ENCODE data around the gene CARD14. TPM values are rescaled to one million over a fixed set of nuclear protein-coding genes. Genes with fewer than 3 reads are reported as not detected.

Gene CARD14
- total RNA-seq, 1 donor from 2014 or later = not detected

DNA sequence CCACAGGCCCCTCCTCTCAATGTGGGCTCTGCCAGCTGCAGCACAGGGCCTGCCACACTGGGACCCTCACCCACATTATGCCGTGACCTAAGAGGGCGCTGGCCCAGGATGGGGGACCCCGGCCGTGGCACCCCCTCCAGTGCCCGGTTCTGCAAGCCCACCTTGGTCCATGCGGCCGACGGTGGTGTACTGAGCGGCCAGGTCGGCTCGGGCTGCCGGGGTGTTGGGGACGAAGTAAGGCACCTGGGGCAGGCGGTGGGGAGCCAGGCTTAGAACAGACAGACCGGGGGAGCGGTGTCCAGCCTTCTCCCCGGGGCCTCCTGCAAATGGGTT, 43.8 kb downstream of the CARD14 start:
- POLR2A ChIA-PET = no interaction called here
- H3K36me3 Mint-ChIP-seq (ENCODE audit: low read depth) = peaks cover 53% of the 10 kb centered on the region
- no peak overlapping the region for H3K4me3 Mint-ChIP-seq

DNA sequence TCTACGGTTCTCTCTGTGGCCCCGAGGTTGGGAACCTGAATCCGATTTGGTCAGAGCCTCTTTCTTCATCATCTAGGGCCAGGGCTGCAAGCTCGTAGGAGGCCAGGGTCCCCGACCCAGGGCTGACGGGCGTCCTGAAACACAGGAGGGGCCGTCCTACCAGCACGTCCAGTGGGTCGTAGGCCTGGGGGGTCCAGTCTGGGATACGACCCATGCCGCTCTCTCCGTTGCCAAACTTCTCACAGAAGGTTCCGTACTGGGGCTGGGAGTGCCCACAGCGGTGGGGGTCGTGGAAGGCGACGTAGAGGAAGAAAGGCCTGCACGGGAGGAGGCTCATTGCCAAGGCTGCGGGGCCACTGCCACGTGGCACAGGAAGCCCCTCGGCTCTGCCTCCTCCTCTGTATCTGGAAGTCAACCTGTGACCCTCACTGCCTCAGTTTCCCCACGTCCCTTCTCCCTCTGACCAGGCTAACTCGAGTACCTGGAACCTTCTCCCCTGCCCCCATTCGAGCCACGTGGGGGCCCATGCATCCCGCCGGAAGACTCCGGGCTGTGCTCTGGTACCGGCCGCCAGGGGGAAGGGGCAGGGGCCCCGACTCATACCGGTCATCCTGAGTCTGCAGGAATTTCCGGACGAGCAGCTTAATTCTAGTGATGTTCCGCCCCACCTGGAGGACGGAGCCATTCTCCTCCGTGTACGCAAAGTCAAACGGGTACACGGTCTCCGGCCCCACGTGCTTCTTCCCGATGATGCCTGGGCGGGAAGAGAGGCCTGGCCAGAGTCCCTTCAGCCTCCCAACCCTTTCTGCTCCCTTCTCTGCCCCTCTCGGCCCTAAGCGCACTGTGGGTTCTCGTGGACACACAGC, 44.4 kb downstream of the CARD14 start:
- H3K9me3 Mint-ChIP-seq = no peaks in the 10 kb centered on the region
- H3K27ac Mint-ChIP-seq = no peak overlapping the region
- peaks cover 53% of the 10 kb centered on the region for H3K36me3 Mint-ChIP-seq (ENCODE audit: low read depth)
- peaks cover 17% of the 10 kb centered on the region for H3K4me1 Mint-ChIP-seq
- H3K27me3 Mint-ChIP-seq = no peaks in the 10 kb centered on the region
- DNase-seq (no peak), ATAC-seq (ENCODE audit: low read depth) (no peak)
- ChIA-PET POLR2A (no interaction called here), CTCF (no interaction called here)
- no peak overlapping the region for H3K4me3 Mint-ChIP-seq
- TF ChIP-seq, protein P1, sequence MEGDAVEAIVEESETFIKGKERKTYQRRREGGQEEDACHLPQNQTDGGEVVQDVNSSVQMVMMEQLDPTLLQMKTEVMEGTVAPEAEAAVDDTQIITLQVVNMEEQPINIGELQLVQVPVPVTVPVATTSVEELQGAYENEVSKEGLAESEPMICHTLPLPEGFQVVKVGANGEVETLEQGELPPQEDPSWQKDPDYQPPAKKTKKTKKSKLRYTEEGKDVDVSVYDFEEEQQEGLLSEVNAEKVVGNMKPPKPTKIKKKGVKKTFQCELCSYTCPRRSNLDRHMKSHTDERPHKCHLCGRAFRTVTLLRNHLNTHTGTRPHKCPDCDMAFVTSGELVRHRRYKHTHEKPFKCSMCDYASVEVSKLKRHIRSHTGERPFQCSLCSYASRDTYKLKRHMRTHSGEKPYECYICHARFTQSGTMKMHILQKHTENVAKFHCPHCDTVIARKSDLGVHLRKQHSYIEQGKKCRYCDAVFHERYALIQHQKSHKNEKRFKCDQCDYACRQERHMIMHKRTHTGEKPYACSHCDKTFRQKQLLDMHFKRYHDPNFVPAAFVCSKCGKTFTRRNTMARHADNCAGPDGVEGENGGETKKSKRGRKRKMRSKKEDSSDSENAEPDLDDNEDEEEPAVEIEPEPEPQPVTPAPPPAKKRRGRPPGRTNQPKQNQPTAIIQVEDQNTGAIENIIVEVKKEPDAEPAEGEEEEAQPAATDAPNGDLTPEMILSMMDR (IDR thresholded peaks at IDR 0.05) = no peak
- intact Hi-C loops (cut with micrococcal nuclease) = no loop called here

More for the DNA sequence above, 43.8 kb downstream of the CARD14 start:
- CTCF ChIA-PET = no interaction called here
- Mint-ChIP-seq H3K9me3 (no peaks in the 10 kb centered on the region), H3K27me3 (no peaks in the 10 kb centered on the region), H3K27ac (no peak overlapping the region), H3K4me1 (peaks cover 10% of the 10 kb centered on the region)
- TF ChIP-seq, protein P1 (IDR thresholded peaks at IDR 0.05) = no peak
- intact Hi-C loops (cut with micrococcal nuclease) = no loop called here
- DNase-seq (no peak), ATAC-seq (ENCODE audit: low read depth) (no peak)

DNA sequence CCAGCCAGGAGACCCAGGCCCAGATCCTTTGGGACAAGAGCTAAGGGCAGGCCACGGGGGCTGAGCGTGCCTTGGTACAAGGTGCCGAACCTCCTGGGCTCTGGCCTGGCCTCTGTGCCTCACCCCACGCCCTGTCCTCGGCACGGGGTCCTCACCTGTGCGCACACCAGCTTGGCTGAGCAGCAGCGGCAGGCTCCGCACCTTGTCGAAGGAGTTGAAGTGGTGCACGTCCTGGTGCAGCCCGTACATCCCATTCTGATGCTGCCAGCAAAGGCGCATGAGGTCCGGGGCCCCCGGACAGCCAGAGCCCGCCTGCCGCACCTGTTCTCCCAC, 45.0 kb downstream of the CARD14 start:
- intact Hi-C loops (cut with micrococcal nuclease) = no loop called here
- CTCF ChIA-PET = no interaction called here
- DNase-seq = no peak
- no peak overlapping the region for H3K27ac Mint-ChIP-seq
- peaks cover 51% of the 10 kb centered on the region for H3K36me3 Mint-ChIP-seq (ENCODE audit: low read depth)
- ATAC-seq (ENCODE audit: low read depth) = no peak
- no peaks in the 10 kb centered on the region for H3K9me3 Mint-ChIP-seq
- no peaks in the 10 kb centered on the region for H3K27me3 Mint-ChIP-seq
- POLR2A ChIA-PET = no interaction called here
- H3K4me3 Mint-ChIP-seq = no peak overlapping the region
- TF ChIP-seq, protein P1 (IDR thresholded peaks at IDR 0.05) = no peak
- H3K4me1 Mint-ChIP-seq = peaks cover 23% of the 10 kb centered on the region

DNA sequence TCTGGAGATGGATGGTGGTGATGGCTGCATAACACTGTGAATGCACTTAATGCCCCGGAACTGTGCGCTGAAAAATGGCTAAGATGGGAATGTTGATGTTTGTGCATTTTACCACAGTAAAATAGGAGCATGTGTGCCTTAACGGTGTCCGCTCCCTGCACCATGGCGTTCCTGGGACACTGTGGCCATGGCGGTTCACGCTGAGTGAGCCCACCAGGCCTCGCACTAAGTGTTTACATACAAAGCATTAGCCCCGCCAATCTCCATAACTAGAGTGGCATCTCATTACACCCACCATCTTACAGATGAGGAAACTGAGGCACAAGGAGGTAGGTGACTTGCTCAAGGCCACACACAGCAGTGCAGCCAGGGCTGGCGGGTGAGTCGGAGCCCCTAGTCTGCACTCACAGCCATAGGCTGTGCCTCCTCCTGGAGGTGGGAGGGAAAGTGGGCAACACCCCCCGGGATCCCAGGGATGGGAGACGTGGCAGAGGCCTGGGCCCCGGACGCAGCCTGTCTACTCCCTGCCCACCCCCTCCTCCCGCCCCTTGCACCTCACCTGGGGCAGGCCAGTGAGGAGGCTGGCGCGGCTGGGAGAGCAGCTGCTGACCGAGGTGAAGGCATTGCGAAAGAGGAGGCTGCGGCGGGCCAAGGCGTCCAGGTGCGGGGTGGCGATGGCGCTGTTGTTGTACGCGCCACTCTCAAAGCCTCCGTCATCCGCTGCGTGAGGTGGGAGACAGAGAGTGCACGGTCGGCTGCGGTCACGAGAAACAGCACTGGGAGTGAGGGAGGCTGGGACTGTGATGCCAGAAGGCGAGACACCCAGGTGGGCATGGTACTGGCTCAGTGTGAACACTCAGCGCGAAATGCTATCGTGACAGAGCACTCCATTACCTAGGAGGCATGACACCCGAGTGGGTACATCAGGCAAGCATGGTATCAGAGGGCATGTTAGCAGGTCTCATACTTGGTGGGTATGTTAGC, 46.9 kb downstream of the CARD14 start:
- Mint-ChIP-seq H3K27ac (no peak overlapping the region), H3K27me3 (no peaks in the 10 kb centered on the region), H3K36me3 (ENCODE audit: low read depth) (peaks cover 38% of the 10 kb centered on the region), H3K9me3 (no peaks in the 10 kb centered on the region), H3K4me1 (peaks cover 26% of the 10 kb centered on the region), H3K4me3 (no peak overlapping the region)
- POLR2A ChIA-PET = no interaction called here
- DNase-seq = no peak
- CTCF ChIA-PET = no interaction called here
- TF ChIP-seq, protein P1 (IDR thresholded peaks at IDR 0.05) = no peak
- no peak for ATAC-seq (ENCODE audit: low read depth)
- intact Hi-C loops (cut with micrococcal nuclease) = no loop called here

Data from activated B cell treated with CpG ODN at 0.5 μM for 24 hours (primary cell).